G401 (cell line): ENCODE data around the gene GID8. TPM values are rescaled to one million over a fixed set of nuclear protein-coding genes. Genes with fewer than 3 reads are reported as not detected.
A peak's percentile ranks its signal among the peaks of the same experiment; 100 is the strongest.
"Not testable (repeated sequence)": the region's sequence is repeated elsewhere in the genome, so short reads cannot be mapped to it uniquely, and the experiment has no call there.

Experiments used
- DNase-seq: peaks from one replicate; pipeline ENCODE4 v3.0.0-alpha.2; 2015; ENCODE audit warnings: low spot score
- in situ Hi-C: cut with HindIII; loops from 2 replicates; pipeline ENCODE4 v1.10.0; 2016; ENCODE audit warnings: low sequenced_read_pairs, mixed read lengths
- total RNA-seq: library from RNA; depleted of rRNA; stranded (reverse); fragments of >200 nt; shearing (Covaris generic); gene quantifications from 2 replicates; pipeline ENCODE4 v1.2.3, GENCODE V29; 2014

GID8 gene
- total RNA-seq, 1 experiment from 2014 or later: 49.2 TPM

DNA sequence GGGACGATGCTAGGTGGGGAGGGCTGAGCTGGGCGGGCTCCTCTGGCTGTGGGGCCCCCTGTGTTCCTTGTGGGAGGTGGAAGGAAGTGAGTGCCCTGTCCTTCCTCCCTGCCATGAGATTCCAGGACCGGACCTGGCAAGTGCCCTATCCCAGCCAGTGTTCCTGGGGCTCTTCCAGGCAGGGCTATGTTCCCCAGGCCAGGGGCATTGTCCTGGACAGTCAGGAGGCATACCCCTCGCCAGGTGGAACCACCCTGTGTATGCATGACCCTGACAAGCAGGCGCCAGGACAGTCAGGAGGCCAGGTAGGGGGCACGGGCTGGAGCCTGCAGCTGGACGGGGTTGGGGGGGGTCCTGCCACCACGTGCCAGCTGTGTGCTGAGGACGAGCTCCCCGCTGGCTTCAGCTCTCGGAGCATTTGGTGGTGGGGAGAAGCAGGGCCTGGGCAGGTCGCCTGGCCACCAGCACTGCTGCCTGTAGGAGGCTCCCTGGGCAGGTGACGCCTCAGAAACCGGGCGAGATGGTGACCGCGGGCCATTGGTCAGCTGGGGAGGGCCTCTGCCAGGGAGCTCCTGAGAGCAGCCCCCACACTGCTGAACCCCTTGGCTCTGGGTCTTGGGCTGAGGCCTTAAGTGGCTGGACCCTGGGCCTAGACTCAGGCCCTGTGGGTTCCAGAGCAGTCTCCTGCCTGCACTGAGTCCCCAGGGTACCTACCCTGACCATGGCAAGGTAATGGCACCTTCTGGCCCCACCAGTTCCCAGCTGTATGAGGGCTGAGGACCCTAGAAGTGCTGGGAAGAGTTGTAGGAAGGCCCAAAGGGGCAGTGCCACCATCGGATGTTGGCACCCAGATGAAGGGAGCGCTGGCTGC, 15.3 kb downstream of the GID8 start:
- DNase-seq: no peak
- in situ Hi-C loops: no loop called here

DNA sequence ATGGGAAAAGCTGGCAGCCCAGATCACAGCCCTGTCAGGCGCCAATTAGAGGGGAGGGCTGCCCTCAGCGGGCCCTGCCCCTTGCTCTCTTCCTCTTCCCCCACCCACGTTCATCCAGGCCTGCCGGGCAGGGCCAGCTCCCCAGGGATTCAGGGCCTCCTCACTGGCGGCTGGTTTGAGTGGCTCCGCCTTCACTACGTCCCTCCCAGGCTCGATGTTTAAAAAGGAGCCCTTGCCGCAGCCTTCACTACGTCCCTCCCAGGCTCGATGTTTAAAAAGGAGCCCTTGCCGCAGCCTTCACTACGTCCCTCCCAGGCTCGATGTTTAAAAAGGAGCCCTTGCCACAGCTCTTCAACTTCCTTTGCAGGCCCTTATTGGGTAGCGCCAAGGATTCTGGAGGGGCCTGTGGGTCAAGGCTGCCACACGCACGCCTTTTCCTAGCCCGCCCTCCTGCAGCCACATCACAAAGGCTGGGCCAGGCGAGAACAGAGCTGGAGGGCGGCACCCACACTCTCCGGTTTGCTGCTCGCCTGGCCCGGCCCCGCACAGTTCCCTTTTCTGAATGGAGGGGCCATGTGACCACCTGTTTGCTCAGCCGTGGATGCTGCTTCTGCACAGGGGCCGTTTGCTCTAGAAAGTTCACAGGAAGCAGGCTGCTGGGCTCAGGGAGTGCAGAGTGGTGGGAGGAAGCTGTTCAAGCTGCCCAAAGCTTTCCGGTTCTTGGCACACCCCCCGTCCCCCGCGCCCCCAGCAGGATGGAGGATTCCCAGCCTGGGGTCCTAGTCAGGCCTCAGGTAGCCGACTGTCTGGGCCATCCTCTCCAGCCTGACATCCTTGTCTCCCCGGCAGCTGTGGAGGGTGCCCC, 16.1 kb downstream of the GID8 start:
- in situ Hi-C loops: no loop called here
- peak; percentile 23 for DNase-seq

DNA sequence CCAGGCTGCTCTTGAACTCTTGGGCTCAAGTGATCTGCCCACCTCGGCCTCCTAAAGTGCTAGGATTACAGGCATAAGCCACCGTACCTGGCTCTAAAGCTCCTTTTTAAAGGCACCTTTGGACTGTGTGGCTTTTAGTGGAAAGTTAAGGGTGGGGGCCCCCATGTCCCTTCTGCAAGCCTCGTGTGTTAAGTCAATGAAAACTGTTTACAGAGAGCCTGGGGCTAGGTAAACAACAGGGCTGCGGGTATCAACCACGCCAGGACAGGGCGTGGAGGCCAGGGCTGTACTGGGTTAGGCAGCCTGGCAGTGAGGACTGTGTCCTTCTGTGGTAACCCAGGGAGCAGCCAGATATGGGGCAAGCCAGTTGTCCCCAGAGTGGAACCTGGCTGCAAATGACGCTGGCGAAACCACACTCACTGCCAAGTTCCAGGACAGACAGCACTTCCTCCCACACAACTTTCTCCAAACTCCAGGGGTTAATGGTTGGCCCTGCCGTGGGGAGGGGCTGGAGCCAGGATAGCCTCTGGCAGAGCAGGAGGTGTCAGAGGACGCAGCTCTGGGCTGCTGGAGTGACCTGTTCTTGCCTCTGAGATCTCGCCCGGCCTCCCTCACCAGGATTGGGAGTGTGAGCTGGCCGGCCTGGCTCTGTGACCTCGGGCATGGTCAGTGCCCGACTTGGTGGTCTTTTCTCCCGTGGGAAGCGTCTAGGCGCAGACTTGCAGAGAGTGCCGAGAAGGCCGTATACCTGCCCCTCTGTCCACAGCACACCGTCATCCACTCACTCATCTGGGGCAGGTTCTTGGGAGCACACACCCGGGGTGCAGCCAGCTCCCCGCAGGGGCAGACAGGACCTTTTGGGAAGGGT, 17.8 kb downstream of the GID8 start:
- in situ Hi-C loops: no loop called here
- no peak for DNase-seq

DNA sequence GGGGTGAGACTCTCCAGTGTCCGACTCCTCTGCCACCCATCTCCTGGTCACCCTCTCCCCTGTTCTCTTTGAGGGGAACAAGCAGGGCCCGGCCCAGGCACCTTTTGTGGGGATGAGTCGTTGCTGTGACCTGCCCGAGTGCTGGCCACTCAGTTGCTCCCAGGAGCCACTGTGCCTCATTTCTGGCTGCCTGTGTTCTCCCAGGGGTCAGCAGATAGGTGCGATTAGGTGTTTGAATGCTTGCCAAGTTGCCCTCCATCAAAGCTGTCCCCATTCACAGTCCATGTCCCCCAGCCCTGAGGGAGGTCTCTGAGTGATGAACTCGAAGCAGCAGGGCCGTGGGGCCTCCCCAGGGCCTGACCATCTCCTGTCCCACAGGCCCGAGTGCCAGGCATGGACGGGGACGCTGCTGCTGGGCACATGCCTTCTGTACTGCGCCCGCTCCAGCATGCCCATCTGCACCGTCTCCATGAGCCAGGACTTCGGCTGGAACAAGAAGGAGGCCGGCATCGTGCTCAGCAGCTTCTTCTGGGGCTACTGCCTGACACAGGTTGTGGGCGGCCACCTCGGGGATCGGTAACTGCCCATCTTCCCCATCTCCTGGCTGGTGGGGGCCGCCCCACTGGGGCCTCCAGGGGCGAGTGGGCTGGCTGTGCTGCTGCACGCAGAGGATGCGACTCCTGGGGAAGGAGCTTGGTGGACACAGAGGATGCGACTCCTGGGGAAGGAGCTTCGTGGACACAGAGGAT, 18.6 kb downstream of the GID8 start:
- DNase-seq: peak; percentile 25
- in situ Hi-C loops: no loop called here

DNA sequence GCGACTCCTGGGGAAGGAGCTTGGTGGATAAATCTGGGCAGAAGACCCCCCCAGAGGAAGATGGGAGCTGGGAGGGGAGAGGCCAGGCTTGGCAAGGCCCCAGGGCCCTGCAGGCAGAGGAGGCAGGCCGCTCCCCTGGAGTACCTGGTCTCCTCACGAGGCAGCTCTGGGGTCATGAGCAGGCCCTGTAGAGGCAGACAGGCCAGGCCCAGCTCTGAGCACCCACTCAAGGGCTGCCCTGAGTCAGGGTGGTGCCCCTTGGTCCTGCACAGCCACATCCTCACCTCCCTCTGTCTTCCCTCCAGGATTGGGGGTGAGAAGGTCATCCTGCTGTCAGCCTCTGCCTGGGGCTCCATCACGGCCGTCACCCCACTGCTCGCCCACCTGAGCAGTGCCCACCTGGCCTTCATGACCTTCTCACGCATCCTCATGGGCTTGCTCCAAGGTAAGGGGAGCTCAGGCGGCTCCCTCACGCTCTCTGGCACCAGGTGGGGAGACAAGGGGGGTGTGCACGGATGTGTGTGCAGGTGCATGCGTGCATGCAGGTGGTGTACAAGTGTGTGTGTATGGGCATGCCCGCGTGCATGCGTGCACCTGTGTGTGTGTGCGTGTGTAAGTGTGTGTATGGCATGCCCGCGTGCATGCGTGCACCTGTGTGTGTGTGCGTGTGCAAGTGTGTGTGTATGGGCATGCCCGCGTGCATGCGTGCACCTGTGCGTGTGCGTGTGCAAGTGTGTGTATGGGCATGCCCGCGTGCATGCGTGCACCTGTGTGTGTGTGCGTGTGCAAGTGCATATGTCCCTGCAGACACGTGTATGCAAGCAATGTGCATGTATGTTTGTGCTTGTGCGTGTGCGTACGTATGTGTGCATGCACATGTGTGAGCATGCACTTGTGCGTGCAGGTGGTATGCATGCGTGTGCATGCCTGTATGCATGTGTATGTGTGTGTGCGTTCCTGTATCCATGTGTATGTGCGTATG, 19.5 kb downstream of the GID8 start:
- in situ Hi-C loops: no loop called here
- no peak for DNase-seq

DNA sequence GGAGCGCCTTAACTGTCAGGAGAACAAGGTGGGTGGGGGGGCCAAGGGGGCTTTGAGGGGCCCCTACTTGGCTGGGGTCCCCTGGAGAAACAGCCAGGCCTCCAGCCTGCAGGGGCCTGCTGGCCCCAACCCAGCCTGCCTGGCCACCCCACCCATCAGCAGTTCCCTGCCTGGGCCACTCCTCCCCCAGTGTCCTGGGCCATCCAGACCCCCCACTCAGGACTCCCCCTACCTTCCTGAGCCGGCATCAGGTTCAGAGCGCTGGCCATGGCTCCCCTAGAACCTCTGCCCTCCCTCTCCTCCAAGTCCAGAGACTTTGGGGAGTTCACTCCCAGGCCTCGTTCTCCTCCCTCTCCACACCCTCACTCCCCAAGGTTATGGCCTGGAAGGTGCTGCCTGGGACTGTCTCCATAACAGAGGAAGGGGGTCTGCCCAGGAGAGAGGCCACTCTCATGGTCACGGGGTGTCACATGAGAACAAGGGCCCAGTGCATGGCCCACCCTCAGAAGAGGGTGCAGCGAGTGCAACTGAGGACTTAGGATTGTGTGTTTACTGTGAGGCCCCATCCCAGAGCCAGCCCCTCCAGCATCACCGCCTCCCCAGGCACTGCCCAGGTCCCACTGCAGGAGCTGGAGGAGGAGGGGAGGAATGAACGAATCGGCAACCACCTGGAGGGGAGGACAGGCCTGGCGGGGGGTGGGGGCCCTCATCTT, 20.6 kb downstream of the GID8 start:
- in situ Hi-C loops: no loop called here
- DNase-seq: no peak

DNA sequence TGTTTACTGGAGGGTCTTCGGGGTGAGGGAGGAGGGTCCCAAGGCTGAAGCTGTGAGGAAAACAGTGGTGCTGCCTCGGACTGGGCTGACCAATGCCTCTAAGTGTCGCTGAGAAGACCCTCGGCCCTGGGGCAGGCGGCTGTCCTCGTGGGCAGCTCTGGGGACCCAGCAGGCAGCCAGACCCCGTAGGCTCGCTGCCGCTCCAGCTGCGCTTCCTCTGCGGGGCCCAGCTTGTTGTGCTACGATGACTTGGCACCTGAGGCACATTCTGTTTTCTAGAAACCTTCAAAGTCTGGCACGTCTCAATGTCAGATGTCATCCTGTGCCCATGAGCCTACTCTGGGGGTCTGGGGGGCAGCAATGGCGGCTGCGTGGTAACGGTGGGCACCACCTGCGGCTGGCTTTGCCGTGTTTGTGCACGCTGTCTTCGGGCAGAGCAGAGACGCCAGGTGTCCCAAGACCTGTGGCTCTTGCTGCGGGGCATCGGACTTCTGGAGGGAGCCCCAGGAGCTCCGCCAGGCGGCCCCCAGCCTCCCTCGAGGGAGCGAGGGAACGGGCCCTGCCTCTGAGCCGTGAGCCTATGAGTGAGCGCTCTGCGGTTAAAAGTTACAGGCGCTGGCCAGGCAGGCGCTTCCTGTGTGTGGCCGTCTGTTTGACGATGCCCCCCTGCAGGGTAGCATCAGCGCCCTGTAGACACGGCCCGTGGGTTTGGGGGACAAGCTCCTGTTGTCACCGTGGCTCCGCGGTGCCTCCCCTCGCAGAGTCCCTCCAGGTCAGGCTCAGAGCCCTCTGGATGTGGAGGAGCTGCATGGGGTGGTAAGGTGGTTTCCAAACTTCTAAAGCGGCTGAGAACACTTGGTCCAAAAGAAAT, 21.4 kb downstream of the GID8 start:
- in situ Hi-C loops: no loop called here
- DNase-seq: no peak

DNA sequence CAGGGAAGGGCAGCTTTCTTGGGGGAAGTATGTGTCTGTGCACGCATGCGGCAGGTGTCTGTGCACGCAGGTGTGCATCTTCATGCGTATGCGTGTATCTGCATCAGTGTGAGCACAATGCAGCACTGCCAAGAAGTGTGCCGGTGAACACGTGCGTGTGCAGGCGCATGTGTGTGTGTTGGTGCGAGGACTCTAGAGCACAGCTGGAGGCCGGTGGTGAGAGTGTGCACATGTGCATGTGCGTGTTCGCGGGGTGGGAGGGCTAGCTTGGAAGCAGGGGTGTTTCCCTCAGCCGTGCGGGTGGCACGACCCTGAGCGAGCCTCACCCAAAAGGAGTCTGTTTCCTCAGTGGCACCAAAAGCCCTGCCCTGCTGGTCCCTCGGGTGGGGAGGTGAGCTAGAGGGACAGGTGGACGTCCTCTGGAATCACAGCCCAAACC, 22.1 kb downstream of the GID8 start:
- in situ Hi-C loops: no loop called here
- no peak for DNase-seq

DNA sequence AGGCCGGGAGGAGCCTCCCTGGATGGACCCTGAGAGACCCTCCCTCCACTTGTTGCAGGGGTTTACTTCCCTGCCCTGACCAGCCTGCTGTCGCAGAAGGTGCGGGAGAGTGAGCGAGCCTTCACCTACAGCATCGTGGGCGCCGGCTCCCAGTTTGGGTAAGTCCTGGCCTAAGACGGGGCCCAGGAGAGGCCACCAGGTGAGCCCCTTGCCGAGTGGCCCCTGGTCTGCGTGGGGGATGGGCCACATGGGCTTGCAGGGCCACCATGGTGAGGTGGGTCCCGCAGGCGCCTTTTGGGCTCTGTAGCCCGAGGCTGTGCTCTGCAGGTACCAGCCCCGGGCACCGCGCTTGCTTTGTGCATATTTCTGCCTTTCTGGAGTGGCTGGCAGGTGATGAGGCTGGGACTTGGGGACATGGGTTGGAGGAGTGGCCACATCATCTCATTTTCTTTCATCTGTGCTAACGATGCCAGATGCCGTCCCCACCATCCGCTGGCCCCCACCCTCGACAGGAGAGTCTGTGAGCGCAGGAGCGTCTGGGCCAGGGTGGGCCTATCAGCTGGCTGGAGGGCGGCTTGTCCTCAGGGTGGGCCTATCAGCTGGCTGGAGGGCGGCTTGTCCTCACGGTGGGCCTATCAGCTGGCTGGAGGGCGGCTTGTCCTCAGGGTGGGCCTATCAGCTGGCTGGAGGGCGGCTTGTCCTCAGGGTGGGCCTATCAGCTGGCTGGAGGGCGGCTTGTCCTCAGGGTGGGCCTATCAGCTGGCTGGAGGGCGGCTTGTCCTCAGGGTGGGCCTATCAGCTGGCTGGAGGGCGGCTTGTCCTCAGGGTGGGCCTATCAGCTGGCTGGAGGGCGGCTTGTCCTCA, 22.7 kb downstream of the GID8 start:
- DNase-seq, in situ Hi-C loops: not testable (repeated sequence)

DNA sequence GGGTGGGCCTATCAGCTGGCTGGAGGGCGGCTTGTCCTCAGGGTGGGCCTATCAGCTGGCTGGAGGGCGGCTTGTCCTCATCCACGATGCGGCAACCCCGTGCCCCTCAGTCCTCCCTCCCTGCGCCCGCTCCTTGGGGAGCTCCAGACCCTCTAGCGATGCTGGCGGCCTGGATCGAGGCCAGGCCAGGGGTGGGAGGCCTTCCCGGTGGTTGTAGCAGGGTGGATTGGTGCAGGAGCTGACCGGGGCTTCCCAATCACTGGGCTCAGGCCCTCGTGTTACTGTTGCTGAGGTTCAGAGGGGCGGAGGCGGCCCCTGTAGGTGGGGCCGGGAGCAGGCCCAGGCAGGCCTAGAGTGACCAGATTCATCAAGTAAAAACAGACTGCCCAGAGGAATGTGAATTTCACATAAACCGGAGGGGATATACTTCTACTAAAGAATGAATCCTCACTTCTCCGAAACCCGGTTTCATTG, 23.4 kb downstream of the GID8 start:
- in situ Hi-C loops: no loop called here
- DNase-seq: peak; percentile 31

DNA sequence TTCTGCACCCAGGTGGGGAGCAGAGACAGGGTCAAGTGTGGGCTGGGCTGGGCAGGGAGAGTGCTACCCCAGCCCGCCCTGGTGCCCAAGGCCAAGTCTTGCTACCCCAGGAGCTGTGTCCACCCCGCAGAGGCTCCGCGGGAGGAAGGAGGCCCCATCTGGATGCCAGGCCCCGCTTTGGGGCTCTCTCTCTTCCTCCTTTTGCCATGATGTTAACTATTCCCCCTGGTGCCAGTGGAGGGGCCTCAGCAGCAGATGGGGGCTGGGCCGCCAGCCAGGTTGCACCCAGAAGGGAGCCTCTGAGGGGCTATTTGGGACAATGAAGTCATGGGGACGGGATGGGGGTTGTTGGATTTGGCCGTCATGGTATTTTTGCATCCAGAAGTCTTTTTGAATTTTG, 23.9 kb downstream of the GID8 start:
- in situ Hi-C loops: no loop called here

DNA sequence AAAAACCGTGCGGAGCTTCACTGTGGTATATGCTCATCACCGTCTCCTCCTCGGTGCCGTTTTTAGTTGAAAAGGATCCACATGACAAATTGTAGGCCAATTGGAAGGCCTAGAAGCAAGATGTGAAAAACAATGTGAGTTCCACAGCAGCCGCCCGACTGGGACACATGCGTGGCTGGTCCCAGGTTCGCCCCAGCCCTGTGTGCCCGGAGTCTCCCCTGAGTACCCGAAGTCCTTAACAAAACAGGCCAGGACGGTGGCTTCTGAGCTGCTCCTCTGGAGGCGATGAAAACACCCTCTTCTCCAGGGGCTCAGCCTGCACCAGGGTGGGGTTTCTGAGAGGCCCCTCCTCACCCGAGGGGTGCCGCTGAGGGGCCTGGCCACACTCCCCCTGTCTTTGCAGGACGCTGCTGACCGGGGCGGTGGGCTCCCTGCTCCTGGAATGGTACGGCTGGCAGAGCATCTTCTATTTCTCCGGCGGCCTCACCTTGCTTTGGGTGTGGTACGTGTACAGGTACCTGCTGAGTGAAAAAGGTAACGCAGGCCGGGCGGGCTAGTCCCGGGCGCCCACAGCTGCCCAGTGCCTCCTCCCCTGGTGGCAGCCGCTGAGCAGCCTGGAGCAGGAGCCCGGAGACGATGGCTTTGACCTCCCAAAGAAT, 24.4 kb downstream of the GID8 start:
- DNase-seq: no peak
- in situ Hi-C loops: no loop called here

More for the DNA sequence above, 23.9 kb downstream of the GID8 start:
- no peak for DNase-seq

DNA sequence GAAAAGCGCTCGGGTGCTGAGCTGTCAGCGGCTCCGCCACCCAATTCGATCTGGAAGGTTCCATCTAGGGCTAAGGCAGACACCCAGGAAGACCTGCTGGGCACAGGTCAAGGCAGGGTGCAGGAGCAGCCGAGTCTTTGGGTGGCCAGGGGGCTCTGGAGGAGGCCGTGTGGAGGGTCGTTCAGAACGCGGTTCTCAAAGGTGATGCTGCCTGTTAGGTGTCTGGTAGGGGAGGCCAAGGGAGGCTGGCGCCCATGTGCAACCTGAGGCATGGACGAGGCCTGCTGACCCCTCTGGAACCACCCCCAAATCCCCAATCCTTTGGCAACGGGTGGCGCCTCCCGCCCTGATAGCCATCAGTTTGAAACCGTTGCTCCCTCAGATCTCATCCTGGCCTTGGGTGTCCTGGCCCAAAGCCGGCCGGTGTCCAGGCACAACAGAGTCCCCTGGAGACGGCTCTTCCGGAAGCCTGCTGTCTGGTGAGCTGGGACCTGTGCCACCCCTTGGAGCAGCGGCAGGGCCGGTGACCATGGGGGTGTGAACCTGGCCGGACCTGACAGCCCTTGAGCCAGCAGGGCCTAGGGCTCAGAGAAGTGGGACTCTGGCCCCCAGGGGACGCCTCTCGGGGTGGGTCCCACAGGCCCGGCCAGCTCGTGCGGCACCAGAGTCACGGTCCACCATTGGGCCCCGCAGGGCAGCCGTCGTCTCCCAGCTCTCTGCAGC, 25.1 kb downstream of the GID8 start:
- no peak for DNase-seq
- in situ Hi-C loops: no loop called here
